GM21576 (cell line): ENCODE measurements around the gene PCNX4.
A peak's percentile ranks its signal among the peaks of the same experiment; 100 is the strongest.
"Not testable (repeated sequence)": the region's sequence is repeated elsewhere in the genome, so short reads cannot be mapped to it uniquely, and the experiment has no call there.

ENCODE experiments used
- ATAC-seq: cut with Tn5 transposase; IDR thresholded peaks from one replicate; pipeline ENCODE4 v1.9.1; 2021; ENCODE audit warnings: mild to moderate bottlenecking, moderate library complexity; ENCODE audit not compliant: unreplicated experiment

PCNX4 gene

DNA sequence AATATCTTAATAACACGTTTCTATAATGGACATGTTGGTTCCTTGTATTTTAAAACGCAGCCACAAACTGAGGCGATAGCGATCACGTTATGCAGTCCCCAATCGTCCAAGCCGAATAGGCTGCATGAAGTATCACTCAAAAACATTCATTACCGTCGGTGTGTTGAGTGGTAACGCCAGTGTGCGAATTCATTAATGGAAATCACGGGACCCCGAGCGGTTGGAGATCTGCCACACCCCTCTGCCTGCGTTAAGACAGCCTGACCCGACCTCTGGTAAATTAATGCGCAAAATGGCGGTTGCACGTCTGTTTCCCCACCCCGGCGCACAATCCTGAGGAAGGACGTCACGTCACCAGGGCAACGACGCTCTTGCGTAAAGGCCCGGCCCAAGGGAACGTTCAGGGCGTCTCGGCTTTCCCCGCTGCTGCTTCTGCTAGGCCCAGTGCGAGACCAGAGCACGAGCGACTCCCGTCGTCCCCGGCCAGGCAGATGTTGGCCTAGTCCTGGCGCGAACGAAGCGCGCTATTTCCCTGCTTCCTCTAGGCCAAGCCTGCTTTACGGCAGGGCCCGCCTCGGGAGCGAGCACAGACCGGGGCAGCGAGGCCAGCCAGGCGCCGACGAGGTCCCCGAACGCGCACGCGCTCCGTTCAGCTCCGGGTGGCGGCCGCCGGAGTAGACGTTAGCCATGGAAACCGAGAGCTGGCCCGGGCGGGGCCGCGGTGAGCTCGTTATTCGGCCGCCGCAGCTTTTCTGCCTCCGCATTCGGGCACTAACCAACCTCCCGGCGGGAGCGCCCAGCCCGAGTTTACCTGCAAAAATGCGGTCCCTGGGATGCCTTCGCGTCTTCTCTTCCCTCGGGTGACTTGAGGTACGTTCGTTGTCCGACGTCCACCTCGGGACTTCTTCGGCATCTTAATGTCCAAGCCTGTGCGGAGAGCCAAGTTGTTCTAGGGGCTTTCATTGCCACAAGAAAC, at the start of gene PCNX4:
Gene PCNX4, plus strand, starts transcription at position 374 of the 976 bp plus-strand sequence. CDS start 15,716 bp downstream, outside the sequence.
- peak; percentile 94 for ATAC-seq

DNA sequence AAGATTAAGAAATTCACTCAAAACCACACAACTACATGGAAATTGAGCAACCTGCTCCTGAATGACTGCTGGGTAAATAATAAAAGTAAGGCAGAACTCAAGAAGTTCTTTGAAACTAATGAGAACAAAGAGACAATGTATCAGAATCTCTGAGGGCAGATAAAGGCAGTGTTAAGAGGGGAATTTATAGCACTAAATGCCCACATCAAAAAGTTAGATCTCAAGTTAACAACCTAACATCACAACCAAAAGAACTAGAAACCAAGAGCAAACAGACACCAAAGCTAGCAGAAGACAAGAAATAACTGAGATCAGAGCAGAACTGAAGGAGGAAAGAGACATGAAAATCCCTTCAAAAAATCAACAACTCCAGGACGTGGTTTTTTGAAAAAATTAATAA, 43.7 kb upstream of the PCNX4 start:
- not testable (repeated sequence) for ATAC-seq

DNA sequence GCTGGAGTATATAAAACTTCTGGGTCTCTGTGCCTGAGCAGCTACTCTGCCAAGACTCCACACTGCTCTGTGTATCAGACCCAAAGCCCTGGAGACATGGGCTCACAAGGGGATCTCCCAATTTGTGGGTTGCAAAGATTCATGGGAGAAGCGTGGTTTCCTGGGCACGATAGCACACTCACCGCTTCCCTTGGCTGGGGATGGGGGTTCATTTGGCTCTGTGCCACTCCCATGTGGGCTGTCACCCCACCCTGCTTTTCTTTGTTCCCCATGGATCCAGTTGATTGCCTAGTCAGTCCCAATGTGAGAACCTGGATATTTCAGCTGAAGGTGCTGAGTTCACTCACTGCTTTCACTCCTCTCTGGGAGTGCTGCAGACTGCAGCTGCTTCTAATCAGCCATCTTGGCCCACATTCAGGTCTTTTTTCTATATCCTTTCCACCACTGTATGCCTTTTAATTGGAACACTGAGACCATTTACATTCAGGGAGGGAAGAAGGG, 40.0 kb upstream of the PCNX4 start:
- no peak for ATAC-seq

DNA sequence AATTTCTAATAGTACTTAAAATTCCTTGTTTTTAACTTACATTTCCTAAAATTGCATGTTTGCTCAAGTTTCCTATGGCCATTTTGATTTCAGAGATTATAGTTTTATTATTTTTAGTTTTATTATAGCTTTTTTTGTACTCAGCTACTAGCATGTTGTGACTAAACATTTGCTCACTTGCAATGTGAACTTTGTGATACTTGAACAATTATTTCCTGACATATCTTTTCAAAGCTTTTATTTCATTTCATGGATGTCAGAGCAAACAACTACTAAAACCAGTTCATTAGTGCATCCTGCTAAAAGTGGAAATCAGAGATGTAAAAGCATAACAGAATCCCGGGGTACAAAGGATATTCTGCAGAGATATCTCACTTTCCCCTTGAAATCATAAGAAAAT, 33.6 kb upstream of the PCNX4 start:
- no peak for ATAC-seq

DNA sequence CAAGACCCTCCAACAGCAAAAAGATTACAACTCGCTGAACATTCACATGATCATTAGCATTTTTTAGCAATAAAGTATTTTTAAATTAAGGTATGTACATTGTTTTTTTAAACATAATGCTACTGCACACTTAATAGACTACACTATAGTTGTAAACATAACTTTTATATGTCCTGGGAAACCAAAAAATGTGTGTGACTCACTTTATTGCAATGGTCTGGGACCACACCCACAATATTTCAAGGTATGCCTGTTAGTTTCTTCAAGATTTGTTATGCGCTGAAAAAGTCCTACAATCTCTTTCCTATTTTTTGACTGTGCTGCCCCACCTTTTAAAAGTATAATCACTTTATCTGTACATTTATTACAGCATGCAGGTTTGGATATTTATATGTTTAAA, 30.4 kb upstream of the PCNX4 start:
- ATAC-seq: no peak

DNA sequence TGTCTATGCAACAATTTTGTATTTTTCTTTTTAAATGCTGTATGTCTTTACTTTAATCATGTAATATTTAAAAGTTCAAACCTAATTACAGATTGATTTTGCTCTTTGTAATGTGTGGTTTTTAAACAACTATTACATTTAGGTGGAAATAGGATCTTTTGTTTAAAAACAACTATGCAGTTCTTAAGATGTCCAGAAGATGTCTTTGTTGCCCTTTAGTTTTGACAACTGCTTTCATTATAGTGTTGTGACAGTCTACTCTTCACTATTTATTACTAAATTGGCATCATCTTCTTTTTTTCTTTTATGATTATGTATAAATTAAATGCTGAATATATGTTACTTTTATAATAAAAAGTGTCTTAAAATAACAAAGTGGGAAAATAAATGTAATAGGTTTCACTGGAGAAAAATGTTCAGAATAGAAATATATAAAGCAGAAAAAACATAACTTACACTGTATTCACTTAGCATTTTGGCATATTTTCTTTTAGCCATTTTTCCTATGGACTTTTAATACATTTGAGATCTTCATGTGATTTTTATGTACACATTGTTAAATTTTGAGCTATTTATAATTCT, 27.1 kb upstream of the PCNX4 start:
- no peak for ATAC-seq

DNA sequence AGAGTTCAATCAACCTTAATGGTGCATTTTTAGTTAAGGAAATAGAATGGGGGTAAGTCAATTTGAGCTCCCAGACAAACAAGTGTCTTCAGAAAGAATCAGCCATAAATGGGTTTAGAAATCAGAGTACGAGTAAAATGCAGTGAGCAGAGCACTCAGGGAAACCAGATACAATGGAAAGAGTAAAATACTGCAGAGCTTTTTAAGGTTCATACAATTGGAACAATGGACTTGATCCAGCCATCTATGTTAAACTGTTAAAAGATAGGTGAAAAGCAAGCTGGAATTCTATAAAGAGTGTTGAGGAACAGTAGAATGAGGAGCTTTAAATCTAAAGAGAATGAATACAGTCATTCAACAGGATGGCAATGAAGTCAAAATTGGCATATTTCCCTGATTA, 23.8 kb upstream of the PCNX4 start:
- ATAC-seq: no peak

DNA sequence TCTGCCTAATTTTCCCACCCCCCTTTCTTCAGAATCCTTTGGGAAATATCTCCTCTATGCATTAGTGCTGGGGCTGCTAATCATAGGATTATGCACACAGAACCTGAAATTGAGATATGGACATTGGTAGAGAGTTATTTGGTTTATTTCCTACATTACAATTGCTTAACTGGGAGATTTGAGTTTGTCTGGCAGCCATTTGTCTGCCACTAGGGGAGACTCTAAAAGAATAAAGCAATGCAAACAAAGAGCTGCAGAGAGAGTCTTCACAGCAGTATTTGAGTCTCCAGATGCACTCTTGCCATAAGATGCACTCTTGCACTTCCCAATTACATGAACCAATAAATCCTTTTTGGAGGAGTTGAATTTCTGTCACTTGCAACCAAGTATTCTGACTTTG, 12.0 kb upstream of the PCNX4 start:
- no peak for ATAC-seq

DNA sequence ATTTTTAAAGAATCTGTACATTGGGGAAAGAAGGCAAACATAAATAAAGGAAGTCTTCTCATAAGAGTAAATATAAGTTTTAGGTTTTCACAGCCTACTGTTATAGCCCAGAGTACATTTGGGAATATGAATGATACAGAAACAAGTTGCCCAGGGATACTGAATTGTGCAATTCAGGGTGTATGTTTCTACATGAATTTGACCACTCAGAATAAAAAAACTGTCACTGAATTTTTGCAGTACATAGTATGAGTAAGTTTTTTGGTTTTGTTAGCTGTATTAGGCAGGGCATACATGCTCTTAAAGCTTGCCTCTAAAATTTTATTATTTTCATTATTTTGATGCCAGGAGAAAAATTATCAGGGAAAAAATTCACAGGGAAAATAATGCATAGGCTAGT, 6.6 kb upstream of the PCNX4 start:
- ATAC-seq: no peak

DNA sequence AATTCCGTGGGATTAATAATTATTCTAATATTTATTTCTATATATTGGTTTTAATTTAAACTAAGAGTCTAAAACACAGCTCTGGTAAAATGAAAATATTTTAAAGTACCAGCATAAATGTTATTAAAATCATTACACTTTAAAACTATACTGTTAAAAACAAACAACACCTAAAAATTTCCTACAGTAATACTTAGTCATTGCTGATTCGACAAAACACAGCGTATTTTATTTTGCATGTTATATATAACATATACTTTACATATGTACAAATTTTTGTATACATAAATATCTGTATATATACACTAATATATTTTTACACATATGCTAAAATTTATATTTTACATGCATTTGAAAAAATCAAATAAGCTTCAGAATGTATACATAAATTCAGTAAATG, 6.0 kb upstream of the PCNX4 start:
- ATAC-seq: no peak

DNA sequence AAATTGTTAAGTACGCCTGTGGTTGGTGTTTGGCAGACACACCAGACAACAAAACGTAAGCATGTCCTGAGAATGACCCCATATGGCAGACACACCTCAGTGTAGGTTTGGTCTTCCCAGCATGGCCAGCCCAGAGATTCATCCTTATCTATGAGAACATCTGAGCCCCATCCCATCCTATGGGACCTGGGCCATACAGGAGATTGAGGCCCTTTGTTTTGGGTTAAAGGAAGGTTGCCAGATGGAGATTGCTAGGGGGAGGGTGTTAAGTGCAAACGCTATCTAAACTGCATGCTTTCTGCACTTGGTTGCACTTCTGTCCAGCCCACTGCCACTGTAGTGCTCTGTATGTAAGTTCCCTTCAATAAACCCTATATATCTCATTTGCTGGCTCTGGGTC, 4.1 kb upstream of the PCNX4 start:
- no peak for ATAC-seq

DNA sequence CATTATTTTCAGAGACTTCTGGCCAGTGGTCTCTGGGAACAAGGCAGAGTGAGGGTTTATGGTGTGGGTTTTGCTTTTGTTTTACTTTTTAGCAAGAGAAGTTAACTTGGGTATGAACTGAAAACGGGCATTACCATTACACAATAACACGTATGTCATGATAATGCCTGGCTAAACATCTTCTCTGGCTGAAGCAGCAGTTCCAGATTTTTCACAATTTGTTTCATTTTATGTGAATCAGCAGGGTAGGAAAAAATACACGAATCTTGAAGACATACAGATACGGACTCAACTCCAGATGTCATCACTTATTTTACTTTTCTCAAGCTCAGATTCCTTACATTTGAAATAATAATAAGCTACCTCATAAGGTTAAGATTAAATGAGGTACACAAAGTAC, 2.5 kb upstream of the PCNX4 start:
- no peak for ATAC-seq

DNA sequence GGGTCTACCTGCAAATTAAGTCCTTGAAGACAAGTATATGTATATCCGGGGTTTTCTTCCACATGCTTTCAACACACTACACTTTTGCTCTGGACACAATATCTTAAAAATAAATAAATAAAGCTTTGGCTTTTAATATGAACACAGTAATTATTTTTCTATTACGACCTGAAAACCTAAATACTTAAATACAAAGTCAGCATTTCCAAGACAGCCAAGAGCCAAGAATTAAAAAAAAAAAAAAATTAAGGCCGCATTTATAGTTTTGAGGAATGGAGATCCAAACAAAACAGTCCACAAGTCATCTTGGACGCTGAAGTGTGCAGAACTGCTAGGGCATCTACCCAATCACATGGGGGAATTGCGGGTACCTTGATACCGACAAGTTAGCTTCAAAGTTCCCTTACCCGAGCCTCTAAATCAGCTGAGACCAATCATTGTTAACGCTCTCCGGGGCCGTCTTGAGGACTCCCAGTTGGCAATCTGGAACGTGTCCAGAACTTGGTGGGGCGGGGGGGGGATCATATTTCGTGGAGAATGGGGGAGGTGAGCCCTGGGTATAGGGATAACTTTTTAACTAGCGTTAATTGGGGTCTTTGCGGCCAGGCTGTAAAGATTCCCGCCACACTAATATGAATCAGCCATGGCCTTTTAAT, 731 bp upstream of the PCNX4 start:
- no peak for ATAC-seq

DNA sequence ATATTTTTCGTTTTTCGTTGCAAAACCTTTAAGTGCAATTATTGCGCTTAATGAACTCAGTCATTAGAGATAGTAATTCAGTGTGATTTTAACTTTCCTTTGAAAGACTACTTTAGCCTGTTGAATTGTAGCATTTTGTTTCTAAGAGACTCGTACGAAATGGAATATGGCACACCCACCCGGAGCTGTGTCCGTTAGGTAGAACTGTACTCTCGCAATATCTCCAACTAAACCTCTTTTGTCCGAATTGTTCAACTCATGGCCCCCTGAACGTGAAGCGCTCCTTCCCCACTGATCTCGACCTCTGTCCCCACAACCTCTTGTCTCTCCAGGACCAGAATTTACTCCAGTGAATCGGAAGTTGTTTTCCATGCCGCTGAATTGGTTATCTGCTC, 800 bp downstream of the PCNX4 start:
- ATAC-seq: no peak

DNA sequence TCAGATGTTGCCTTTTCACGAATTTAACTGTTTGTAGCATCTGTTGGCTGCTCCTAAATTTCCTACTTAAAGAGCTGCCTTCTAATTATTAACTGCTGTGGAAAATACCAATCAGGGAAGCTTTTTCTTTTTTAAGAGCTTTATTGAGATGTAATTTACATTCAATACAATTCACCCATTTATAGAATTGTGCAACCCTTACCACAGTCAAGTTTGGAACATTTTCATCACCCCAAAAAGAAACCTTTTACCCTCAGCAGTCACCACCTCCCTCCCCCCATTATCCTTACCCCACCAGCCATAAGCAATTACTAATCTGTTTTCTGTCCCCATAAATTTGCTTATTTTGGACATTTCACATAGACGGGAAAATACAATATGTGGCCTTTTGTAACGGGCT, 1.4 kb downstream of the PCNX4 start:
- ATAC-seq: no peak

DNA sequence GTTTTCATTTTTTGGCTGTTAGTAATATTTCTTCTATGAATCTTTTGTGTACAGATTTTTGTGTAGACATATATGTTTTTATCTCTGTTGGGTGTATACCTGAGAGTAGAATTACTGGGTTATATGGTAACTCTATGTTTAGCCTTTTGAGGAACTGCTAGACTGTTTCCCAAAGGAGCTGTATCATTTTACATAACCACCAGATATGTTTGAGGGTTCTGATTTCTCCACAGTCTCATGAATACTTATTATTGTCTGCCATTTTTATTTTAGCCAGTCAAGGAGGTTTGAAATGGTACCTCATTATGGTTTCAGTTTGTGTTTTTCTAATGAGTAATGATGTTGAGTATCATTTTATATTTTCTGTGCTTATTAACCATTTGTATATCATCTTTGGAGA, 1.9 kb downstream of the PCNX4 start:
- no peak for ATAC-seq

DNA sequence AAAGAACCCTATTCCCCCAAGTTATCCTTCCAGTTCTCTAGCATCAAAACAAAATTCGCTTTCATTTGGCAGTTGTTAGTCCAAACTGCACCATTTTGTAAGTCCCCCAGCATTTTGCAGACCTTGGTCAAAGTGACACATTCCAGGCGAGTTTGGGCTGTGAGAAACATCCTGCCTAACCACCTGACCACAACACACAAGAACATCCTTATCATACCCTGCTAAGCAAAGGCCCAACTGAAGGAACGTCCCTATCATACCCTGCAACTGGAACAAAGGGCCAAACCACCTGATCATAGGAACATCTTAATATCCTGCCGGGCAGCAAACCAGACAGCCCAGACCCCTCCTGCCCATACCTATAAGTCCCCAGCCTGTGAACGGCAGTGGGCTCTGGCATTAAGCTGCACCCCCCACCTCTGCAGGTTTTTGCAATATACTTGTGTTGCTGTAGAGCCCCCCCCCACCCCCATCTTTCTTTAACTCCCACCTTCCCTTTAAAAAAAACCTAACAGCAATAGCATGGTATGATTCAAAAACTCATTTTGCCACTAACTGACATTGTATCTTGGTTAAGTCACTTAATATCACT, 2.7 kb downstream of the PCNX4 start:
- no peak for ATAC-seq

DNA sequence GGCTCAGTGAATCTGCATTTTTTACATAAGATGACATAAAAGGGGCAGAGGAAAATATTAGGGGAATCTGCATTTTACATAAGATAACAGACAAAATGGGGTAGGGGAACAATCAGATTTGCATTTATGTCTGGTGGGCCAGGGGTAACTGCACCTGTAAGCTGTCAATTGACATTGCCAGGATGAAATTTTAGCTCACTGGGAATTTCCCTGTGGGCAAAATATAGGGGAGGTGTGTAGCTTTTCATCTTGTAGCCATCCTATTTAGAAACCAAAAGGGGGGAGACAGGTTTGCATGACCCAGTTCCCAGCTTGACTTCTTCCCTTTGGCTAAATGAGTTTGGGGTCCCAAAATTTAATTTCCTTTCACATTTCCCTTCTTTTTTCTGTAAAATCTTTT, 3.5 kb downstream of the PCNX4 start:
- no peak for ATAC-seq

DNA sequence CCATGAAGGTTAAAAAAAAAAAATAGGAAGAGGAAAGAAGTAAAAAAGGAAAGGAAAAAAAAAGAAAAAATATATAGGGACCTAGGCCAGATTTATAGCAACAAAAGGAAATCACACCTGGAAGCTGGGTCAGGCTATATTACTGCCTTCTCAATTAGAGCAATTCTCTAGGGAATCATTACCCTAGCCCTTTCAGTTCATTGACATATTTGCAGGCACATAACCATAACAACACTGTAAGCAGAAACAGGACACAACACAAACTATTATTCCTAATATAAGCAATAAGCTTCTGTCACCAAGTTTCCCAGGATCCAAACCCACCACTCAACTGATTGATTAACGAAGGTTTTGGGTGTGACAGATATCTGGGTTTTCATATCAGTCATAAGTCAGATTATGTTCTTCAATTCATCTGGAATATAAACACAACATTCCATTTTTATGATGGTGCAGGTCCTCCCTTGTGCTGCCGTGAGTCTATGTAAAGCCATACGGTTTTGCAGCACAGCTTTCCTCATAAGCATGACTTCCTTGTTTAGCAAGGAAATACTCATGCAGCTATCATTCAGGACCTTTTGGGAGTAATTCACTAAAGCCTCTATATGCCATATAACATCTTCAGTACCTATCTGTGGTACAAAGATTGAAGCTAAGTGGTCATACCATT, 4.2 kb downstream of the PCNX4 start:
- ATAC-seq: no peak

DNA sequence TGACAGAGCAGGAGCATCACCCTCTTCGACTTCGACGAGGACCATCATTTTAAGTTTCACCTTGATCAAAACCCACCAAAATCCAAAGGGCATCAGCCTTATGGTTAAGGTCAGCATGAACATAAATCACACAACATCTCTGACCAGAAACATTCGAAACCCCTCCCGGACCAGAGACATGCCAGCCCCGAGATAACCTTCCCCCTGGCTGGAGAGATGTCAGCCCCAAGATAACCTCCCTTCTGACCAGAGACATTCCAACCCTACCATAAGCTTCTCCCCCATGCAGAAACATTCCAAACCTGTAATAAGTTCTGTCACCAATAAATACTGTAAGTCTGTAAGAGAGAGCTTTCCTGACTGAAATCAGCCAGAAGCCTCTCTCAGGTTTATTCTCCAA, 6.3 kb downstream of the PCNX4 start:
- ATAC-seq: no peak

DNA sequence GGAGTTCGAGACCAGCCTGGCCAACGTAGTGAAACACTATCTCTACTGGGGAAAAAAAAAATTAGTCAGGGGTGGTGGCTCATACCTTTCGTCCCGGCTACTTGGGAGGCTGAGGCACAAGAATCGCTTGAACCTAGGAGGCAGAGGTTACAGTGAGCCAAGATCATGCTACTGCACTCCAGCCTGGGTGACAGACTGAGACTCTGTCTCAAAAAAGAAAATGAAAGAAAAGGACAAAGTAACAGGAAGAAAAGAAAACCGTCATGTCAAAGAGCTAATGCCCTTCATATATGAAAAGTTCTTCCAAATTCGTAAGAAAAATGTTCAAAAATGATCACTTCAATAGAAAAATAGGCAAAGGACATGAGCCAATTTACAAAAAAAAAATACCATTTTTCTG, 8.1 kb downstream of the PCNX4 start:
- ATAC-seq: not testable (repeated sequence)
